Erythroblast (primary cell): ENCODE data around the gene EPB41.

ENCODE experiments used
- GATA1 ChIP-seq: IDR thresholded peaks from 2 replicates; pipeline ENCODE4 v1.6.1; 2011; ENCODE audit warnings: low read depth, mild to moderate bottlenecking, control low read depth, low read length, moderate library complexity
- POLR2A ChIP-seq: IDR thresholded peaks from 2 replicates; pipeline ENCODE4 v1.6.1; 2011; ENCODE audit warnings: mild to moderate bottlenecking, low read length

- TF ChIP-seq POLR2A (no peak), GATA1 (no peak)
These were observed 211.4 kb downstream of the EPB41 start for GRCh38 chr1:29125788-29126187.
